C4-2B (cell line): Measurements from ENCODE around the gene MED16.

Experiments
- ZFX ChIP-seq: fragments of 450-650 bp; IDR thresholded peaks from 2 replicates; pipeline ENCODE4 v1.6.1; 2017
- TF ChIP-seq, protein P1 (sequence below): fragments of 450-650 bp; conservative IDR thresholded peaks from 2 replicates; pipeline ENCODE4 v1.5.1; 2017; ENCODE audit warnings: mild to moderate bottlenecking

GRCh38 chr19:925087-925525 is 32.1 kb upstream of the MED16 start:
- TF ChIP-seq, protein P1, sequence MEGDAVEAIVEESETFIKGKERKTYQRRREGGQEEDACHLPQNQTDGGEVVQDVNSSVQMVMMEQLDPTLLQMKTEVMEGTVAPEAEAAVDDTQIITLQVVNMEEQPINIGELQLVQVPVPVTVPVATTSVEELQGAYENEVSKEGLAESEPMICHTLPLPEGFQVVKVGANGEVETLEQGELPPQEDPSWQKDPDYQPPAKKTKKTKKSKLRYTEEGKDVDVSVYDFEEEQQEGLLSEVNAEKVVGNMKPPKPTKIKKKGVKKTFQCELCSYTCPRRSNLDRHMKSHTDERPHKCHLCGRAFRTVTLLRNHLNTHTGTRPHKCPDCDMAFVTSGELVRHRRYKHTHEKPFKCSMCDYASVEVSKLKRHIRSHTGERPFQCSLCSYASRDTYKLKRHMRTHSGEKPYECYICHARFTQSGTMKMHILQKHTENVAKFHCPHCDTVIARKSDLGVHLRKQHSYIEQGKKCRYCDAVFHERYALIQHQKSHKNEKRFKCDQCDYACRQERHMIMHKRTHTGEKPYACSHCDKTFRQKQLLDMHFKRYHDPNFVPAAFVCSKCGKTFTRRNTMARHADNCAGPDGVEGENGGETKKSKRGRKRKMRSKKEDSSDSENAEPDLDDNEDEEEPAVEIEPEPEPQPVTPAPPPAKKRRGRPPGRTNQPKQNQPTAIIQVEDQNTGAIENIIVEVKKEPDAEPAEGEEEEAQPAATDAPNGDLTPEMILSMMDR = no peak
- TF ChIP-seq ZFX = no peak
